GM12874 (cell line): ENCODE measurements around the gene TMEM267.

ENCODE experiments used
- TF ChIP-seq, protein P1 (sequence below): IDR thresholded peaks from 2 replicates; pipeline ENCODE4 v1.5.1; 2011; ENCODE audit warnings: low read depth, mild to moderate bottlenecking, control low read depth, low read length, moderate library complexity; ENCODE audit not compliant: insufficient read depth

The TMEM267 gene

GRCh38 chr5:43420241-43420640 lies 63.4 kb downstream of the TMEM267 start:
- TF ChIP-seq, protein P1, sequence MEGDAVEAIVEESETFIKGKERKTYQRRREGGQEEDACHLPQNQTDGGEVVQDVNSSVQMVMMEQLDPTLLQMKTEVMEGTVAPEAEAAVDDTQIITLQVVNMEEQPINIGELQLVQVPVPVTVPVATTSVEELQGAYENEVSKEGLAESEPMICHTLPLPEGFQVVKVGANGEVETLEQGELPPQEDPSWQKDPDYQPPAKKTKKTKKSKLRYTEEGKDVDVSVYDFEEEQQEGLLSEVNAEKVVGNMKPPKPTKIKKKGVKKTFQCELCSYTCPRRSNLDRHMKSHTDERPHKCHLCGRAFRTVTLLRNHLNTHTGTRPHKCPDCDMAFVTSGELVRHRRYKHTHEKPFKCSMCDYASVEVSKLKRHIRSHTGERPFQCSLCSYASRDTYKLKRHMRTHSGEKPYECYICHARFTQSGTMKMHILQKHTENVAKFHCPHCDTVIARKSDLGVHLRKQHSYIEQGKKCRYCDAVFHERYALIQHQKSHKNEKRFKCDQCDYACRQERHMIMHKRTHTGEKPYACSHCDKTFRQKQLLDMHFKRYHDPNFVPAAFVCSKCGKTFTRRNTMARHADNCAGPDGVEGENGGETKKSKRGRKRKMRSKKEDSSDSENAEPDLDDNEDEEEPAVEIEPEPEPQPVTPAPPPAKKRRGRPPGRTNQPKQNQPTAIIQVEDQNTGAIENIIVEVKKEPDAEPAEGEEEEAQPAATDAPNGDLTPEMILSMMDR: no peak

DNA sequence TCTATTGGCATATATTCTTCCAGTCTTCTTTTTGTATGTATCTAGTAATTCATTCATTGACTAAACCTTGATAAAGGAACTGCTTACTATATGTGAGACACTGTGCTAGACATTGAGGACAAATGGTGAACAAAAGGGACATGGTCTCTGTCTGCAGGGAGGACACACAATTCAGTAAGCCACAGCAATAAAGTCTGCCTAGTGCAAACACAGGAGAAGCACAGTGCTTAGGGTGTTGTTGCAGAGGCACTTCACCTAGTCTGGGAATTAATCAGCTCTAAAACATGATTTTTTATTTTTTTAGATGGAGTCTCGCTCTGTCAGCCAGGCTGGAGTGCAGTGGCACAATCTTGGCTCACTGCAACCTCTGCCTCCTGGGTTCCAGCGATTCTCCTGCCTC lies 65.1 kb downstream of the TMEM267 start:
- TF ChIP-seq, protein P1: no peak

GRCh38 chr5:43416803-43417394 lies 66.8 kb downstream of the TMEM267 start:
- TF ChIP-seq, protein P1: no peak

GRCh38 chr5:43415935-43416802 lies 67.5 kb downstream of the TMEM267 start:
- TF ChIP-seq, protein P1: no peak

- TF ChIP-seq, protein P1: no peak
Measured at GRCh38 chr5:43413966-43414365, 69.7 kb downstream of the TMEM267 start.

- TF ChIP-seq, protein P1: no peak
Measured at GRCh38 chr5:43412644-43413043, 71.0 kb downstream of the TMEM267 start.

- TF ChIP-seq, protein P1: no peak
Measured at GRCh38 chr5:43412156-43412555, 71.5 kb downstream of the TMEM267 start, which contains the start of gene CCL28. Gene CCL28, minus strand, starts transcription at chr5:43412391. Its CDS starts 75 bp downstream, at chr5:43412316.
